Endothelial cell of umbilical vein (primary cell): ENCODE results near the gene CHRNA9.

Source experiments
- POLR2A ChIP-seq: IDR thresholded peaks from 2 replicates; pipeline ENCODE4 v1.6.1; 2012; ENCODE audit warnings: low read depth, mild to moderate bottlenecking, control low read depth, low read length
- POLR2AphosphoS5 ChIP-seq: IDR thresholded peaks from 2 replicates; pipeline ENCODE4 v1.6.1; 2012; ENCODE audit warnings: low read depth, mild to moderate bottlenecking, control low read depth, low read length, moderate library complexity; ENCODE audit not compliant: insufficient read depth
- TF ChIP-seq, protein P1 (sequence below), 2 donors: IDR thresholded peaks; 1 replicate in 1 of 2; 2 replicates in 1 of 2; pipeline ENCODE4 v1.5.1; 2011; ENCODE audit warnings: low read length in 2 of 2, mild to moderate bottlenecking in 2 of 2, moderate library complexity in 2 of 2, control low read depth in 1 of 2, inconsistent platforms in 1 of 2, low read depth in 1 of 2; ENCODE audit not compliant: insufficient read depth in 1 of 2; ENCODE audit errors: extremely low read depth in 1 of 2

DNA sequence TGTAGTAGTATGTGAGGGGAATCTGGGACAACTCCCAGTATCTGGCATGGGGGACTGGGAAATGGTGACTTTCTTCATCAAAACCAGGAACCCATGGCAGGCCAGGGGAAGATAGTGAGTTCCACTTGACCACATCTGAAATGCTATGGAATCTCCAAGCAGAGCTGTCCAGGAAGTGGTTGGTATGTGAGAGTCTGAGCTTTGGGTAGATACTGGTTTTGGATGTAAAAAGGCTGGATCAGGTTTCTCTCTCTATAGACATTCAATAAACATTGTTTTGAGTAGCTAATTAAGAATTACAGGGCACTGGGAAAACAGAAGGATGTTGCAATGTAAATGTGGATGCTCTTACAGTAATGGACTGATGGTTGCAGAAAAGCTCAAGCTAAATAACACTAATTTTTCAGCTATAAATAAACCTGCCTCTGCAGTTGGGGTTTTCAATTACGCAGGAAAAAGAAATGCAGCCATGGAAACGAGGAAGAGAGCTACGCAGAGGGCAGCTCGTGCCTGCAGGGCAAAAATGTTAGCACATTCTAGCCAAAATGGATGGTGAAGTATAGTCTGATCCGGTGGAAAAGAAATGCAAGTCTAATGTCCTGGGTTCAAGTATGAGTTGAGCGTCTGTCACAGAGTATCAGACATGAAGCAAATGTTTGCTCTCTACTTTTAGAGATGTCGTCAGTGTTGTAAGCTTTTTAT, 13.4 kb upstream of the CHRNA9 start:
- TF ChIP-seq, protein P1, sequence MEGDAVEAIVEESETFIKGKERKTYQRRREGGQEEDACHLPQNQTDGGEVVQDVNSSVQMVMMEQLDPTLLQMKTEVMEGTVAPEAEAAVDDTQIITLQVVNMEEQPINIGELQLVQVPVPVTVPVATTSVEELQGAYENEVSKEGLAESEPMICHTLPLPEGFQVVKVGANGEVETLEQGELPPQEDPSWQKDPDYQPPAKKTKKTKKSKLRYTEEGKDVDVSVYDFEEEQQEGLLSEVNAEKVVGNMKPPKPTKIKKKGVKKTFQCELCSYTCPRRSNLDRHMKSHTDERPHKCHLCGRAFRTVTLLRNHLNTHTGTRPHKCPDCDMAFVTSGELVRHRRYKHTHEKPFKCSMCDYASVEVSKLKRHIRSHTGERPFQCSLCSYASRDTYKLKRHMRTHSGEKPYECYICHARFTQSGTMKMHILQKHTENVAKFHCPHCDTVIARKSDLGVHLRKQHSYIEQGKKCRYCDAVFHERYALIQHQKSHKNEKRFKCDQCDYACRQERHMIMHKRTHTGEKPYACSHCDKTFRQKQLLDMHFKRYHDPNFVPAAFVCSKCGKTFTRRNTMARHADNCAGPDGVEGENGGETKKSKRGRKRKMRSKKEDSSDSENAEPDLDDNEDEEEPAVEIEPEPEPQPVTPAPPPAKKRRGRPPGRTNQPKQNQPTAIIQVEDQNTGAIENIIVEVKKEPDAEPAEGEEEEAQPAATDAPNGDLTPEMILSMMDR (IDR thresholded peaks at IDR 0.05; ENCODE audit: extremely low read depth in 1 of 2, insufficient read depth in 1 of 2, low read depth in 1 of 2, low read length in 2 of 2): no peak
- TF ChIP-seq POLR2A (no peak), POLR2AphosphoS5 (no peak)
